22Rv1 (cell line): ENCODE measurements around the gene ZNF492.

ENCODE experiments used
- CTCF ChIP-seq: fragments of 450-650 bp; IDR thresholded peaks from 2 replicates; pipeline ENCODE4 v1.5.1; 2017; ENCODE audit warnings: mild to moderate bottlenecking
- ZFX ChIP-seq: fragments of 450-650 bp; IDR thresholded peaks from 2 replicates; pipeline ENCODE4 v1.6.1; 2017; ENCODE audit warnings: antibody characterized with exemption, borderline replicate concordance

- TF ChIP-seq CTCF: no peak
- TF ChIP-seq ZFX: no peak
These were observed 26.3 kb upstream of the ZNF492 start for GRCh38 chr19:22607653-22608430.
